HG03064 (cell line): ENCODE results near the gene VWA8.
"Not testable (repeated sequence)": the region's sequence is repeated elsewhere in the genome, so short reads cannot be mapped to it uniquely, and the experiment has no call there.

Source experiments
- ATAC-seq: cut with Tn5 transposase; IDR thresholded peaks from one replicate; pipeline ENCODE4 v1.9.1; 2021; ENCODE audit warnings: low read depth; ENCODE audit not compliant: unreplicated experiment

VWA8 gene

GRCh38 chr13:41756198-41756880, 204.6 kb downstream of the VWA8 start:
- ATAC-seq = no peak

- no peak for ATAC-seq
Measured at GRCh38 chr13:41751734-41752445, 209.0 kb downstream of the VWA8 start.

GRCh38 chr13:41751277-41751676, 209.6 kb downstream of the VWA8 start:
- no peak for ATAC-seq

DNA sequence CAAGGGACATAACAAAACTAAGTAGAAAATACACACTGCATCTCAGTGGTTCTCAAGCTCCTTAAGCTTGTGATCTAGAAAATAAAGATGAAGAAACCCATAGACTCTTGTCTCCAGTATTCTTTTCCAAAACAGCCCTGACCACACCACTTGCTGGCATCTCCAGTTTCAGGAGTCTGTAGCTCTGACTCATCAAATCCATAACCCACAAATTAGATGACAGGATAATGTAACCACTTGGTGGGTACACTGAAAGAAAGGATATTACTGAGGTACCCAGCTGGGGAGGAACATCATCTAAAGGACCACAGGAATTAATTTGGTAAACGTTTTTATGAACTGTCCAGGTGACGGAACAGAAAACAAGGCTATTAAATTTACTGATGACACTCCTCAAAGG, 214.7 kb downstream of the VWA8 start:
- no peak for ATAC-seq

- not testable (repeated sequence) for ATAC-seq
Measured at GRCh38 chr13:41745496-41745895, 215.4 kb downstream of the VWA8 start.

- no peak for ATAC-seq
Measured at GRCh38 chr13:41742917-41743552, 217.9 kb downstream of the VWA8 start.

DNA sequence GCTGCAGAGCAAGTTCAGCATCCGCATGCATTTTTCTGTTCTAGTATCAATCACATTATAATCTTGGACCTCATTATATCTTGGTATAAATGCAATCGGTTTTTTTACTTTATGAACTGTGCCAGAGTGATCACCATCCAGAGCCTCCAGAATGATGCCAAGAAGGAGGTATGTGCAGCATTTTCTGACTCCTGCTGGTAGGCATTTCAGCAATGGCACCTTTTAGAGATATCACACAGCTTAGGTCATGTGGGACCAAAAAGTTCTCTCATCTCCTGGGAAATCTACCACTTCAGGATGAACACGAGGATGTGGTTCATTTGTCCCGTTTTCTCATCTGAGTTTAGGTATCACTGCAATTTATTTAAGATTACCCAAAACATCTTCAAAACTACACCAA, 220.4 kb downstream of the VWA8 start:
- no peak for ATAC-seq

- no peak for ATAC-seq
Measured at GRCh38 chr13:41722684-41723535, 238.0 kb downstream of the VWA8 start.

DNA sequence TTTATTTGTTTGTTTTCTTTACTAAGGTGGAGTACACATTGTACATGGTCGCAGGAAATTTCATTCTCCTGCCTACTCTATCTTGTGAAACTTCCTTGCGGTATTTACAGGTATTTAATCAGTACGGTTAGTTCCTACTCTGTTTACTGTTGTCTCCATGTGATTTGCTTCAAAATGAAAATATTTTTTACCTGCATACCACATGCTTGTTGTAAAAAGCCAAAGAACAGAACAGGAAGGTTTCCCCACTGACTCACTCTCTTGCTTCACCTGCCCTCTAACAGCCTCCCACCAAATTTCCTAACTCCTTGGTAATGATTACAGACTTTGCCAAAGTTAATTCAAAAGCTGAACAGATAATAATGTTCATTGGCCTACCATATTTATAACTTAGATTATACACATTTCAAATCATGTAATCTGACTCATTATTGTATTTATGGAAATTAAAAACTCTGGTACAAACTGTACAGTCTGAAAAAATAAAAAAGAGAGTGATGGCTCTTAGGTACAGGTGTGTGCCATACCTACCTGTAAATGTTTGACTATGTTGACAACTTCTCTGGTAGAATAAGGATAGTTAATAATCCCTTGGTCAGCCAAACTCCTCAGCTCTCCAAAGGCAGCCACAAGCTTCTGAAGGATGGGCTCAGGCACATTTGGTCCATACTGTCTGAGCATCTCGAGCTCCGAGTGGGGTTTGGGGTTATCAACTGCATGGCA, 239.9 kb downstream of the VWA8 start:
- no peak for ATAC-seq

DNA sequence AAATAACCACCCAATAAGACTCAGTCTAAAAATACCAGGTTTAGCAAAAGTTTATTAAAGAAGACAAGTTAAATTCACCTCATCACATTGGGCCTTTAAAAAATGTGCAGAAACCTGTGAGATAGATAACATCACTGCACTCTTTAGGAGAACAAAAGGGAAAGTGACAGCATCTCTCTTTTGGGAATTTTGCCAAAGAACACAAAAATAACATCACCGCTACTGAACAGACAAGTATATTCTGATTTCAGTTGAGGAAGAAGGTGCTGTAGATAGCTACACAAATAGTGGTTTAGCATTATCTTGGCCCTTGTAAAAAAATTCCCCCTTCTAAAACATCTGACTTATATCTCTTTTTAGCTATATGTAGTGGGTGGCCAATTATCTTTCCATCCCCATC, 244.7 kb downstream of the VWA8 start:
- no peak for ATAC-seq

DNA sequence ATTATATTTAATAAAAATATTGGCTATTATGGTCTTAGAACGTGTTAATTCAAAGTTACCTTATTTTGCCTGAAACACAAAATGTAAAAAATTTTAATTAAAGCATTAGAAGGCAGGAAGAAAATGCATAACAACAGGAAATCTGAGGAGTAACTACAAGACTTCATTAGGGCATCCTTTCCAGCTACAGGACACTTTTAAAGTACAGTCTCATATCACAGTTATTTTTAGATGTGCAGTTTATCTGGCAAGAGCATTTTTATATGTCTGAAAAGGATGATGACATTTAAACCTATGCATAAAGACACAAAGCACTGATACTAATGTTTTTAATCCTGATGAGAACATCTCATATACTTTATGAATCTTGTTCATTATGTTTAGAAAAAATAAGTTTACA, 247.5 kb downstream of the VWA8 start:
- ATAC-seq = no peak

DNA sequence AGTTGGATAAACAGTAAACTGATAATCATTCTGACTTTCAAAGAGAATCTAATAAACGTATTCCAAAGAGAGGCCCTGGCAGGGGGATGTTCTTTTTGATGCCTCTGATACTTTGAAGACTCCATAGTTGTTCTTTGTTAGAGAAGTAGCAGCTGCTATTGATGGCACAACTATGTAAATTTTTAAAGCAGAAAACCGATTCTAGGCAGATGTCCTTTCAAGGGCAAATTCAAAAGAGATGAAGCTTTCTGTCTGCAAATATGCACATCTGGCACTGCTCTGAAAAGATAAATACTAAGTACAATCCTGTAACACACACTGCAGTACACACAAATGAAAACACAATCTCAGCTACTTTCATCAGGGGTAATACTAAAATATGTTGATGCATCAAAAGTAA, 250.1 kb downstream of the VWA8 start:
- ATAC-seq = no peak

- no peak for ATAC-seq
Measured at GRCh38 chr13:41709511-41709910, 251.4 kb downstream of the VWA8 start.

DNA sequence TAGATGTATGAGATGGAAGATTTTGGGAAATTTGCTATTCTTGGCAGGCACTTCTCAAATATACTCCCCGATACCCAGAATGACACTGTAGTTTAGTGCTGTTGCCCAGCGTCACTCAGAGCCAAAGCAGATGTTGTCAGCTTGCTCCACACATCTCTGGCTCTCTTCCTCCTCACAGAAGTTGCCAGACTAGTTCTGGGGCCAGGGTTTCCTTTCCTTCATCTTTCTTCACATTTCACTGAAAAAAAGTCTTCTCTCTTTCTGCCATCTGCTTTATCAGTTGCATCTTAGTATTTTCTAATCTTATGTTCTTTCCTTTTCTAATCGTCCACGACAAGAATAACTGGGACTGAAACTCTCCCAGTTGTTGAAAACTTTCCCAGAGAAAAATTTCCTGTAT, 252.2 kb downstream of the VWA8 start:
- ATAC-seq = no peak

- ATAC-seq = no peak
Measured at GRCh38 chr13:41707194-41707821, 253.6 kb downstream of the VWA8 start.

- no peak for ATAC-seq
Measured at GRCh38 chr13:41706152-41706551, 254.8 kb downstream of the VWA8 start.

GRCh38 chr13:41702540-41702939, 258.4 kb downstream of the VWA8 start:
- ATAC-seq = no peak

DNA sequence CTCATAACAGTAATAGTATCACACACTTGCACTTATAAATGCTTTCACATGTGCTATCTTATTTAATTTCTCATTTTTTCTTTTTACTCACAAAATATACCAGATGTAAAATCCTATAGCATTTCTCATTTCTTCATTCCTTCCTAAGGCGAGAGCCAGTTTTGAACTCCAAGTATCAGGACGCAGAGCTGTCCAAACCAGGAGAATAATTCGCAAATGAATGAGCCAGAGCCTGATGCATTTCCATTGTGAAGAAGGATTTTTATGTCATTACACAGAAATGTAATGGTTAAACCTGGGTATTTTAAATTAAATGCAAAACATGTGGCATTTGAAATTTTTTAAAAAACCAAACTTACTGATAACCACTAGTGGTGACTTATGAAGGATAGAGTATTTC, 259.2 kb downstream of the VWA8 start:
- no peak for ATAC-seq

- no peak for ATAC-seq
Measured at GRCh38 chr13:41700790-41701310, 260.1 kb downstream of the VWA8 start.

DNA sequence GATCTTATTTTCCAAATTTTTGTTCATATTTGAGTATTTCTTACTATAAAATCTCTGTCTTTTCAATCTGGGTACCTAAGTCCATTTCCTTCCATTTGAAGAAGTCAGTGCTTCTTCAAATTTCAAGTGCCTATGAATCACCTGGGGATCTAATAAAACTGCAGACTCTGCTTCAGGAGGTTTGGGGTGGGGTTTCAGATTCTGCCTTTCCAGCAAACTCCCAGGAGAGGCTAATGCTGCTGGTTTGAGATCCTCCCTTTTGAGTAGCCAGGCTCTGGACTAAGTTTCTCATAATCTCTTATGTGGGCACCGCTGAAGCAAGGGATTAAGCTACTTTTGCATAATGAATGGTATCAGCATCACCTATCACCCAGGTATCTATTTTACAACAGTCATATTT, 261.1 kb downstream of the VWA8 start:
- ATAC-seq = no peak
